H9 (cell line): ENCODE data around the gene DCLK2. TPM values are rescaled to one million over a fixed set of nuclear protein-coding genes. Genes with fewer than 3 reads are reported as not detected.

Source experiments
- DNase-seq: peaks from one replicate; pipeline ENCODE4 v3.0.0-alpha.2; 2017
- H2AFZ ChIP-seq: one replicate; pipeline ENCODE4 v1.6.1; 2013; ENCODE audit warnings: mild to moderate bottlenecking, low read length, control low read depth, moderate library complexity
- H2AK5ac ChIP-seq: 2 replicates; pipeline ENCODE4 v1.6.1; 2013; ENCODE audit warnings: low read length, control low read depth, mixed read lengths; ENCODE audit not compliant: insufficient read length
- H2BK120ac ChIP-seq: one replicate; pipeline ENCODE4 v1.6.1; 2013; ENCODE audit warnings: low read depth, mild to moderate bottlenecking, low read length, control low read depth, inconsistent platforms; ENCODE audit not compliant: poor library complexity, severe bottlenecking
- H2BK12ac ChIP-seq: 2 replicates; pipeline ENCODE4 v1.6.1; 2013; ENCODE audit warnings: low read length, control low read depth, mixed read lengths, low read depth; ENCODE audit not compliant: insufficient read length
- H2BK15ac ChIP-seq: 2 replicates; pipeline ENCODE4 v1.6.1; 2013; ENCODE audit warnings: low read depth, low read length, control low read depth
- H2BK20ac ChIP-seq: one replicate; pipeline ENCODE4 v1.6.1; 2013; ENCODE audit warnings: low read depth, mild to moderate bottlenecking, low read length, control low read depth, inconsistent platforms; ENCODE audit not compliant: poor library complexity, severe bottlenecking
- H2BK5ac ChIP-seq: 2 replicates; pipeline ENCODE4 v1.6.1; 2013; ENCODE audit warnings: low read length, control low read depth, mixed read lengths; ENCODE audit not compliant: insufficient read length
- H3K14ac ChIP-seq: 2 replicates; pipeline ENCODE4 v1.6.1; 2013; ENCODE audit warnings: low read length, control low read depth; ENCODE audit not compliant: insufficient read depth
- H3K18ac ChIP-seq: 2 replicates; pipeline ENCODE4 v1.6.1; 2013; ENCODE audit warnings: low read depth, mild to moderate bottlenecking, mixed read lengths, low read length, control low read depth; ENCODE audit not compliant: insufficient read length
- H3K23ac ChIP-seq: 2 replicates; pipeline ENCODE4 v1.6.1; 2013; ENCODE audit warnings: low read length, control low read depth, mixed read lengths, low read depth; ENCODE audit not compliant: insufficient read length
- H3K23me2 ChIP-seq: 2 replicates; pipeline ENCODE4 v1.6.1; 2013; ENCODE audit warnings: low read depth, mild to moderate bottlenecking, mixed read lengths, low read length, control low read depth; ENCODE audit not compliant: insufficient read length, poor library complexity, severe bottlenecking
- H3K27ac ChIP-seq: 2 replicates; pipeline ENCODE4 v1.5.1; 2013; ENCODE audit warnings: low read length, control low read depth, mixed read lengths, low read depth; ENCODE audit not compliant: insufficient read length
- H3K27me3 ChIP-seq: 2 replicates; pipeline ENCODE4 v1.6.1; 2013; ENCODE audit warnings: low read length, control low read depth, inconsistent platforms; ENCODE audit not compliant: insufficient read depth
- H3K4ac ChIP-seq: 2 replicates; pipeline ENCODE4 v1.6.1; 2013; ENCODE audit warnings: low read depth, mild to moderate bottlenecking, control low read depth, inconsistent platforms, low read length, moderate library complexity
- H3K4me1 ChIP-seq: 2 replicates; pipeline ENCODE4 v1.6.1; 2013; ENCODE audit warnings: low read length, control low read depth, inconsistent platforms; ENCODE audit not compliant: insufficient read depth
- H3K4me2 ChIP-seq: 2 replicates; pipeline ENCODE4 v1.6.1; 2013; ENCODE audit warnings: low read length, control low read depth, mixed read lengths; ENCODE audit not compliant: insufficient read length, insufficient read depth
- H3K56ac ChIP-seq: 2 replicates; pipeline ENCODE4 v1.6.1; 2013; ENCODE audit warnings: low read depth, mild to moderate bottlenecking, mixed read lengths, low read length, control low read depth; ENCODE audit not compliant: insufficient read length
- H3K79me1 ChIP-seq: 2 replicates; pipeline ENCODE4 v1.6.1; 2013; ENCODE audit warnings: low read depth, mild to moderate bottlenecking, moderate library complexity, low read length, control low read depth, inconsistent platforms; ENCODE audit not compliant: insufficient read depth, poor library complexity, severe bottlenecking
- H3K79me2 ChIP-seq: 2 replicates; pipeline ENCODE4 v1.6.1; 2013; ENCODE audit warnings: low read length, control low read depth, inconsistent platforms; ENCODE audit not compliant: insufficient read depth
- H3K9ac ChIP-seq: 2 replicates; pipeline ENCODE4 v1.6.1; 2013; ENCODE audit warnings: low read length, control low read depth, mixed read lengths; ENCODE audit not compliant: insufficient read length; ENCODE audit errors: extremely low read depth
- H3K9me3 ChIP-seq: one replicate; pipeline ENCODE4 v1.6.1; 2013; ENCODE audit warnings: low read depth, low read length, inconsistent platforms; ENCODE audit not compliant: control insufficient read depth
- H3T11ph ChIP-seq: one replicate; pipeline ENCODE4 v1.6.1; 2013; ENCODE audit warnings: mild to moderate bottlenecking, low read length, control low read depth, inconsistent platforms
- H4K20me1 ChIP-seq: one replicate; pipeline ENCODE4 v1.6.1; 2013; ENCODE audit not compliant: control insufficient read depth, insufficient read length, insufficient read depth
- H4K5ac ChIP-seq: 2 replicates; pipeline ENCODE4 v1.6.1; 2013; ENCODE audit warnings: low read depth, mild to moderate bottlenecking, mixed read lengths, low read length, control low read depth; ENCODE audit not compliant: insufficient read length
- H4K8ac ChIP-seq: replicated peaks from 2 replicates; pipeline ENCODE4 v1.6.1; 2013; ENCODE audit warnings: low read length, control low read depth, mixed read lengths, low read depth; ENCODE audit not compliant: insufficient read length
- H4K91ac ChIP-seq: 2 replicates; pipeline ENCODE4 v1.6.1; 2013; ENCODE audit warnings: low read depth, mild to moderate bottlenecking, moderate library complexity, mixed read lengths, low read length, control low read depth; ENCODE audit not compliant: insufficient read length
- H3K27ac Mint-ChIP-seq, 3 experiments: 2 replicates in 2 of 3; 3 replicates in 1 of 3; pipeline ENCODE4 v1.8.0; 2020 to 2021; ENCODE audit warnings: mixed read lengths in 3 of 3, mild to moderate bottlenecking in 1 of 3, moderate library complexity in 1 of 3
- H3K27me3 Mint-ChIP-seq: 2 replicates; pipeline ENCODE4 v1.8.0; 2021; ENCODE audit warnings: low read depth, mild to moderate bottlenecking, moderate library complexity, mixed read lengths
- H3K36me3 Mint-ChIP-seq, 3 experiments: 2 replicates in 2 of 3; 3 replicates in 1 of 3; pipeline ENCODE4 v1.8.0; 2020 to 2021; ENCODE audit warnings: low read depth in 3 of 3, mixed read lengths in 3 of 3; ENCODE audit not compliant: insufficient read depth in 1 of 3
- H3K4me1 Mint-ChIP-seq, 2 experiments: 2 replicates each; pipeline ENCODE4 v1.8.0; 2020; ENCODE audit warnings: mixed read lengths in 2 of 2
- H3K4me3 Mint-ChIP-seq, 2 experiments: 2 replicates in 1 of 2; 3 replicates in 1 of 2; pipeline ENCODE4 v1.8.0; 2020 to 2021; ENCODE audit warnings: mild to moderate bottlenecking in 2 of 2, mixed read lengths in 2 of 2, moderate library complexity in 1 of 2
- H3K9me3 Mint-ChIP-seq, 2 experiments: 2 replicates in 1 of 2; 3 replicates in 1 of 2; pipeline ENCODE4 v1.8.0; 2020; ENCODE audit warnings: mild to moderate bottlenecking in 2 of 2, mixed read lengths in 2 of 2, moderate library complexity in 1 of 2
- total RNA-seq: library from RNA; stranded (reverse); gene quantifications from 2 replicates; pipeline ENCODE4 v1.2.1, GENCODE V29; 2021
- TF ChIP-seq, protein P1 (sequence below): fragments of 200-600 bp; sonication (generic); conservative IDR thresholded peaks from 3 replicates; pipeline ENCODE4 v1.8.0; 2021; ENCODE audit warnings: antibody characterized with exemption, mild to moderate bottlenecking

DCLK2 gene
- total RNA-seq, 1 experiment from 2014 or later, result 0.33 TPM

DNA sequence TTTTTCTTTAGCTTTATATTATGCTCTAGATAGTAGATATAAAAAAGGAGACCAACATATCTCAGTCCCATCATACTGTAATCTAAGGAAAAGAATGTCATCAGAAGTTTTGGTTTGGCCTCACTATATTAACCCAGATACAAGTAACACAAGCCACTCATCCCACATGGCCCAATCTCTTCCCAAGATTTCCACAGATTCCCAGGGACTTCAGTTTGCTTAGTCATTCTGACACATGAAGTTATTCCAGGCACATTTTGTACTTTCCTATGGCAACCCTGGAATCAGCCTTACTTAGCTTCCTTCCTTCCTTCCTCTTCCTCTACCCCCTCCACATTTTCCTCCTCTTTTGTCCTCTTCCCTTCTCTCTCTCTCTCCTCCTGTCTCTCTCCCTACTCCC, 21.7 kb upstream of the DCLK2 start:
- Histone ChIP-seq H2BK15ac (no peak overlapping the region), H3K9ac (no peak overlapping the region), H3K79me2 (no peaks in the 10 kb centered on the region), H3K23ac (no peak overlapping the region), H4K91ac (no peak overlapping the region), H3T11ph (no peak overlapping the region), H4K20me1 (no peaks in the 10 kb centered on the region), H3K56ac (no peak overlapping the region), H3K79me1 (no peaks in the 10 kb centered on the region), H3K4me2 (no peak overlapping the region), H2BK12ac (no peak overlapping the region), H2BK120ac (no peak overlapping the region), H4K5ac (no peak overlapping the region), H3K18ac (no peak overlapping the region), H3K4me1 (no peaks in the 10 kb centered on the region), H3K9me3 (no peaks in the 10 kb centered on the region), H2AK5ac (no peak overlapping the region), H2BK5ac (no peak overlapping the region), H3K27ac (no peak overlapping the region), H3K14ac (no peak overlapping the region), H4K8ac (no peak overlapping the region), H3K23me2 (no peaks in the 10 kb centered on the region), H3K4ac (no peak overlapping the region), H2AFZ (no peak overlapping the region), H3K27me3 (no peaks in the 10 kb centered on the region), H2BK20ac (no peak overlapping the region)
- TF ChIP-seq, protein P1, sequence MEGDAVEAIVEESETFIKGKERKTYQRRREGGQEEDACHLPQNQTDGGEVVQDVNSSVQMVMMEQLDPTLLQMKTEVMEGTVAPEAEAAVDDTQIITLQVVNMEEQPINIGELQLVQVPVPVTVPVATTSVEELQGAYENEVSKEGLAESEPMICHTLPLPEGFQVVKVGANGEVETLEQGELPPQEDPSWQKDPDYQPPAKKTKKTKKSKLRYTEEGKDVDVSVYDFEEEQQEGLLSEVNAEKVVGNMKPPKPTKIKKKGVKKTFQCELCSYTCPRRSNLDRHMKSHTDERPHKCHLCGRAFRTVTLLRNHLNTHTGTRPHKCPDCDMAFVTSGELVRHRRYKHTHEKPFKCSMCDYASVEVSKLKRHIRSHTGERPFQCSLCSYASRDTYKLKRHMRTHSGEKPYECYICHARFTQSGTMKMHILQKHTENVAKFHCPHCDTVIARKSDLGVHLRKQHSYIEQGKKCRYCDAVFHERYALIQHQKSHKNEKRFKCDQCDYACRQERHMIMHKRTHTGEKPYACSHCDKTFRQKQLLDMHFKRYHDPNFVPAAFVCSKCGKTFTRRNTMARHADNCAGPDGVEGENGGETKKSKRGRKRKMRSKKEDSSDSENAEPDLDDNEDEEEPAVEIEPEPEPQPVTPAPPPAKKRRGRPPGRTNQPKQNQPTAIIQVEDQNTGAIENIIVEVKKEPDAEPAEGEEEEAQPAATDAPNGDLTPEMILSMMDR, result no peak
- Mint-ChIP-seq H3K36me3 (peaks cover 0 to 5% (median 2%) of the 10 kb centered on the region in 3 experiments; a peak in 3 of 7 replicates), H3K27ac (no peak overlapping the region; a peak in 1 of 7 replicates), H3K9me3 (peaks cover 7 to 11% of the 10 kb centered on the region in 2 experiments; a peak in 4 of 5 replicates), H3K4me3 (no peak overlapping the region), H3K4me1 (no peaks in the 10 kb centered on the region), H3K27me3 (no peaks in the 10 kb centered on the region)
- no peak for DNase-seq
